Stomach (tissue), 9 donors: ENCODE data around the gene SSR1. TPM values are rescaled to one million over a fixed set of nuclear protein-coding genes. Genes with fewer than 3 reads are reported as not detected.
A peak's percentile ranks its signal among the peaks of the same experiment; 100 is the strongest.

Source experiments
- DNase-seq, 2 donors: peaks; one replicate each; pipeline versions ENCODE4 v3.0.0 to v3.0.0-alpha.2; 2013 to 2019
- H3K27ac ChIP-seq, 5 donors: fragments of 200-600 bp in 4 of 5; sonication (generic) in 4 of 5; one replicate each; pipeline ENCODE4 v1.5.1; 2013 to 2019; ENCODE audit warnings: mild to moderate bottlenecking in 1 of 5, moderate library complexity in 1 of 5
- H3K27me3 ChIP-seq, 3 donors: fragments of 200-600 bp; sonication (generic); one replicate each; pipeline ENCODE4 v1.5.1; 2017 to 2019; ENCODE audit warnings: mixed run types in 1 of 3
- H3K36me3 ChIP-seq, 4 donors: fragments of 200-600 bp; sonication (generic); 1 replicate in 3 of 4; 2 replicates in 1 of 4; pipeline ENCODE4 v1.5.1; 2016 to 2019
- H3K4me1 ChIP-seq, 4 donors: fragments of 200-600 bp; sonication (generic); one replicate each; pipeline ENCODE4 v1.5.1; 2016 to 2019
- H3K4me3 ChIP-seq, 4 donors: fragments of 200-600 bp; sonication (generic) in 3 of 4; one replicate each; pipeline ENCODE4 v1.5.1; 2016 to 2019; ENCODE audit warnings: mild to moderate bottlenecking in 1 of 4
- H3K9me3 ChIP-seq, 4 donors: fragments of 200-600 bp; sonication (generic); one replicate each; pipeline ENCODE4 v1.5.1; 2016 to 2019
- EP300 ChIP-seq: sonication (generic); formaldehyde crosslinking; IDR thresholded peaks from one replicate; pipeline ENCODE4 v1.6.1; 2017; ENCODE audit warnings: antibody characterized with exemption
- POLR2A ChIP-seq, 4 donors: fragments of 450-650 bp; IDR thresholded peaks; one replicate each; pipeline ENCODE4 v1.6.1; 2016; ENCODE audit warnings: antibody characterized with exemption in 4 of 4, control low read depth in 2 of 4, mild to moderate bottlenecking in 1 of 4, moderate library complexity in 1 of 4
- POLR2AphosphoS5 ChIP-seq, 3 donors: sonication (generic); formaldehyde crosslinking; IDR thresholded peaks; one replicate each; pipeline ENCODE4 v1.6.1; 2016; ENCODE audit warnings: antibody characterized with exemption in 3 of 3
- WGBS, 5 donors: extraction: QIAGEN DNeasy Blood & Tissue Kit in 3 of 5; methylation state at CpG; one replicate each; pipeline versions ENCODE4 v1.1.5 to v1.1.7; 2013 to 2018; 5-methylcytosine and 5-hydroxymethylcytosine counted together
- intact Hi-C: fragments of 100-400 bp; cut with DNase I; formaldehyde crosslinking; loops from one replicate; pipeline ENCODE4 v1.15.1; 2023; ENCODE audit warnings: low total_unique reads
- polyA plus RNA-seq, 3 donors: library from polyadenylated mRNA; stranded (reverse); fragments of 200-250 nt; gene quantifications; one replicate each; pipeline ENCODE4 v1.2.3, GENCODE V29; 2013
- total RNA-seq, 5 donors: library from RNA; depleted of rRNA; stranded (reverse); fragments of >200 nt; gene quantifications; one replicate each; pipeline versions ENCODE4 v1.1.0 to v1.2.3, GENCODE V29; 2014 to 2016
- TF ChIP-seq, protein P1 (sequence below), 7 experiments: fragments of 450-650 bp in 4 of 7; fragments of 200-600 bp in 3 of 7; sonication (generic) in 3 of 7; IDR thresholded peaks; one replicate each; pipeline ENCODE4 v1.5.1; 2016 to 2019; ENCODE audit warnings: antibody characterized with exemption in 7 of 7, control low read depth in 2 of 7, mild to moderate bottlenecking in 1 of 7
- donor health status: healthy with polysubstance abuse.
- donor health status: Bipolar disorder and iron deficiency.
- donor health status: healthy.

Gene SSR1
- total and polyA plus RNA-seq, 8 donors = 11.6 to 62.4 (median 30.1) TPM

DNA sequence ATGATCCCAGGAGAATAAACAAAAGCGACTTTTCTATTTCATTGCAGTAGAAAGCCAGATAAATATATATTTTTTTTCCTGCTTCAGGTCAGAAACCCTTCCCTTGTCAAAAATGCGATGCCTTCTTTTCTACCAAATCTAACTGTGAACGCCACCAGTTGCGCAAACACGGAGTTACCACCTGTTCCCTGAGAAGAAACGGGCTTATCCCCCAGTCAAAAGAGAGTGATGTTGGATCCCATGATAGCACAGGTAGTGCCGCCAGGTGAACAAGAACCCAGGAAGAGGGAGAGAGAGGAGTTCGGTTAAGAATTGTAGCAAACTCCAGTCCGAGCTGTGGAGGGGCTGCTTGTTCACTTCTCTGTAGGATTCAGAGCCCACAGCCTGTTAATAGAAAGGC lies 72.6 kb downstream of the SSR1 start:
- TF ChIP-seq EP300 (no peak), POLR2A (IDR thresholded peaks at IDR 0.05) (no peak), POLR2AphosphoS5 (IDR thresholded peaks at IDR 0.05) (no peak)
- TF ChIP-seq, protein P1, sequence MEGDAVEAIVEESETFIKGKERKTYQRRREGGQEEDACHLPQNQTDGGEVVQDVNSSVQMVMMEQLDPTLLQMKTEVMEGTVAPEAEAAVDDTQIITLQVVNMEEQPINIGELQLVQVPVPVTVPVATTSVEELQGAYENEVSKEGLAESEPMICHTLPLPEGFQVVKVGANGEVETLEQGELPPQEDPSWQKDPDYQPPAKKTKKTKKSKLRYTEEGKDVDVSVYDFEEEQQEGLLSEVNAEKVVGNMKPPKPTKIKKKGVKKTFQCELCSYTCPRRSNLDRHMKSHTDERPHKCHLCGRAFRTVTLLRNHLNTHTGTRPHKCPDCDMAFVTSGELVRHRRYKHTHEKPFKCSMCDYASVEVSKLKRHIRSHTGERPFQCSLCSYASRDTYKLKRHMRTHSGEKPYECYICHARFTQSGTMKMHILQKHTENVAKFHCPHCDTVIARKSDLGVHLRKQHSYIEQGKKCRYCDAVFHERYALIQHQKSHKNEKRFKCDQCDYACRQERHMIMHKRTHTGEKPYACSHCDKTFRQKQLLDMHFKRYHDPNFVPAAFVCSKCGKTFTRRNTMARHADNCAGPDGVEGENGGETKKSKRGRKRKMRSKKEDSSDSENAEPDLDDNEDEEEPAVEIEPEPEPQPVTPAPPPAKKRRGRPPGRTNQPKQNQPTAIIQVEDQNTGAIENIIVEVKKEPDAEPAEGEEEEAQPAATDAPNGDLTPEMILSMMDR (IDR thresholded peaks at IDR 0.05) = no peak
- intact Hi-C loops = loop anchor here (5.0 kb wide), 1 partner anchor 558 kb away; no protein-coding TSS in a partner anchor
- Histone ChIP-seq H3K4me1 (peaks cover 53 to 81% (median 68%) of the 10 kb centered on the region in 4 donors), H3K9me3 (no peaks in the 10 kb centered on the region), H3K36me3 (peaks cover 7 to 43% (median 29%) of the 10 kb centered on the region in 4 donors), H3K4me3 (no peak overlapping the region), H3K27me3 (no peaks in the 10 kb centered on the region), H3K27ac (peak overlapping the region; percentile 76 to 89 (median 81))
- 57 to 77% (median 74%) methylated on average over 9 of the region's 9 CpGs for WGBS, 5 donors
- DNase-seq = no peak

DNA sequence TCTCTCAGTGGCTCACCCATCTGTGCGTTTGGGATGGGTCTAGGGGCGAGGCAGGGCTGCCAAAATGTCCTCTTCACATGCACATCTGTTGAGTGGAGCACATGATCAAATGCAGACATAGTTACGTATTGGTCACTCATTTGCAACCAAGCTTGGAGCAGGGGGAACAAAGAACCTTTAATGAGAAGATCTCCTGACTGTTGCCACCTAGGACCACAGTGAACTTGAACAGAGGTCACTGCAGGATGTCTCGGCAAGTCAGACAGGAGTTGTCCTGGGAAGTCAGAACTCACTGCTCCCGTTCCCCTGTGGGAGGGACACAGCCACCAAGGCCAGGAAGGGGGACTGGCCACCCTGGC lies 73.4 kb downstream of the SSR1 start:
- intact Hi-C loops = no loop called here
- H3K27ac ChIP-seq = peak overlapping the region; percentile 47 to 89 (median 71)

GRCh38 chr6:7238900-7239589 lies 74.0 kb downstream of the SSR1 start:
- peaks cover 61 to 92% (median 76%) of the 10 kb centered on the region in 4 donors for H3K4me1 ChIP-seq
- intact Hi-C loops = no loop called here
- no peaks in the 10 kb centered on the region for H3K27me3 ChIP-seq
- no peaks in the 10 kb centered on the region for H3K9me3 ChIP-seq
- H3K4me3 ChIP-seq = no peak overlapping the region
- peak overlapping the region; percentile 47 to 89 (median 71) for H3K27ac ChIP-seq
- DNase-seq = peak; percentile 95 to 96
- TF ChIP-seq, protein P1 (IDR thresholded peaks at IDR 0.05) = peak in 5 of 7 experiments; percentile 58 to 82 (median 66)
- TF ChIP-seq POLR2AphosphoS5 (IDR thresholded peaks at IDR 0.05) = peak in 2 of 3 donors; percentile 23 to 77
- no peak for TF ChIP-seq POLR2A (IDR thresholded peaks at IDR 0.05)
- no peak for TF ChIP-seq EP300
- WGBS, 5 donors = 29 to 37% (median 31%) methylated on average over 7 to 10 of the region's 10 CpGs
- H3K36me3 ChIP-seq = peaks cover 0 to 39% (median 34%) of the 10 kb centered on the region in 4 donors

More for the DNA sequence above, 73.4 kb downstream of the SSR1 start:
- Histone ChIP-seq H3K9me3 (no peaks in the 10 kb centered on the region), H3K4me3 (no peak overlapping the region), H3K4me1 (peaks cover 61 to 89% (median 76%) of the 10 kb centered on the region in 4 donors), H3K27me3 (no peaks in the 10 kb centered on the region), H3K36me3 (peaks cover 2 to 38% (median 31%) of the 10 kb centered on the region in 4 donors)
- WGBS, 5 donors = 66 to 79% (median 75%) methylated on average over 5 of the region's 5 CpGs
- no peak for DNase-seq
- TF ChIP-seq EP300 (no peak), POLR2AphosphoS5 (IDR thresholded peaks at IDR 0.05) (no peak), POLR2A (IDR thresholded peaks at IDR 0.05) (no peak)
- TF ChIP-seq, protein P1 (IDR thresholded peaks at IDR 0.05) = no peak

GRCh38 chr6:7238526-7238899 lies 74.5 kb downstream of the SSR1 start:
- Histone ChIP-seq H3K9me3 (no peaks in the 10 kb centered on the region), H3K4me1 (peaks cover 58 to 87% (median 71%) of the 10 kb centered on the region in 4 donors), H3K4me3 (no peak overlapping the region), H3K27me3 (no peaks in the 10 kb centered on the region), H3K27ac (peak overlapping the region; percentile 13 to 89 (median 71)), H3K36me3 (peaks cover 0 to 44% (median 39%) of the 10 kb centered on the region in 4 donors)
- TF ChIP-seq EP300 = no peak
- WGBS, 5 donors = 80 to 88% (median 85%) methylated on average over 5 of the region's 5 CpGs
- intact Hi-C loops = no loop called here
- no peak for DNase-seq
